Ectodermal cell (in vitro differentiated cells): Measurements from ENCODE around the gene SMC5.
"Not testable (repeated sequence)": the region's sequence is repeated elsewhere in the genome, so short reads cannot be mapped to it uniquely, and the experiment has no call there.

ENCODE experiments used
- H3K27ac ChIP-seq: 2 replicates; pipeline ENCODE4 v1.7.0; 2013; ENCODE audit warnings: mild to moderate bottlenecking, low read depth, low read length; ENCODE audit not compliant: insufficient read depth, poor library complexity, severe bottlenecking
- H3K27me3 ChIP-seq: 2 replicates; pipeline ENCODE4 v1.7.0; 2013; ENCODE audit warnings: mild to moderate bottlenecking, low read length; ENCODE audit not compliant: insufficient read depth, control insufficient read depth, poor library complexity, severe bottlenecking
- H3K36me3 ChIP-seq: one replicate; pipeline ENCODE4 v1.7.0; 2013; ENCODE audit warnings: low read length; ENCODE audit not compliant: control insufficient read depth, insufficient read depth
- H3K4me1 ChIP-seq: one replicate; pipeline ENCODE4 v1.7.0; 2013; ENCODE audit warnings: low read length; ENCODE audit not compliant: control insufficient read depth, insufficient read depth
- H3K4me3 ChIP-seq: 2 replicates; pipeline ENCODE4 v1.7.0; 2013; ENCODE audit warnings: low read depth, low read length, control low read depth; ENCODE audit not compliant: insufficient read depth
- H3K9me3 ChIP-seq: 2 replicates; pipeline ENCODE4 v1.7.0; 2013; ENCODE audit warnings: mild to moderate bottlenecking, low read length, moderate library complexity; ENCODE audit not compliant: control insufficient read depth
- WGBS, 2 experiments: methylation state at CpG; one replicate each; pipeline ENCODE4 v1.1.7; 2013; ENCODE audit warnings: missing lambda C conversion rate in 2 of 2; 5-methylcytosine and 5-hydroxymethylcytosine counted together

SMC5 gene

GRCh38 chr9:70399141-70399540 is 140.4 kb downstream of the SMC5 start:
- H3K9me3 ChIP-seq: no peaks in the 10 kb centered on the region
- H3K36me3 ChIP-seq: no peaks in the 10 kb centered on the region
- H3K4me1 ChIP-seq: no peaks in the 10 kb centered on the region
- no peak overlapping the region for H3K27ac ChIP-seq
- H3K4me3 ChIP-seq: no peak overlapping the region
- H3K27me3 ChIP-seq: no peaks in the 10 kb centered on the region

- H3K4me3 ChIP-seq: no peak overlapping the region
- H3K27ac ChIP-seq: no peak overlapping the region
- WGBS, 2 experiments: 88 to 91% methylated on average over 5 of the region's 5 CpGs
- H3K36me3 ChIP-seq: no peaks in the 10 kb centered on the region
- no peaks in the 10 kb centered on the region for H3K27me3 ChIP-seq
- H3K4me1 ChIP-seq: no peaks in the 10 kb centered on the region
- no peaks in the 10 kb centered on the region for H3K9me3 ChIP-seq
Observed at GRCh38 chr9:70400107-70400892, 141.5 kb downstream of the SMC5 start.

GRCh38 chr9:70401241-70401640 is 142.5 kb downstream of the SMC5 start:
- H3K4me3 ChIP-seq, H3K36me3 ChIP-seq, H3K4me1 ChIP-seq, H3K27ac ChIP-seq, H3K9me3 ChIP-seq, H3K27me3 ChIP-seq: not testable (repeated sequence)
- WGBS, 2 experiments: 91 to 92% methylated on average over 6 of the region's 6 CpGs

GRCh38 chr9:70402213-70402612 is 143.4 kb downstream of the SMC5 start:
- H3K36me3 ChIP-seq: no peaks in the 10 kb centered on the region
- no peak overlapping the region for H3K27ac ChIP-seq
- H3K27me3 ChIP-seq: no peaks in the 10 kb centered on the region
- 100% methylated on average over 1 of the region's 1 CpG for WGBS, 2 experiments
- H3K4me3 ChIP-seq: no peak overlapping the region
- H3K4me1 ChIP-seq: no peaks in the 10 kb centered on the region
- H3K9me3 ChIP-seq: no peaks in the 10 kb centered on the region

- no peaks in the 10 kb centered on the region for H3K27me3 ChIP-seq
- H3K9me3 ChIP-seq: no peaks in the 10 kb centered on the region
- H3K4me3 ChIP-seq: no peak overlapping the region
- WGBS, 2 experiments: 86 to 90% methylated on average over 2 of the region's 2 CpGs
- H3K36me3 ChIP-seq: no peaks in the 10 kb centered on the region
- no peaks in the 10 kb centered on the region for H3K4me1 ChIP-seq
- no peak overlapping the region for H3K27ac ChIP-seq
Observed at GRCh38 chr9:70403166-70403565, 144.4 kb downstream of the SMC5 start.

GRCh38 chr9:70403618-70404025 is 144.8 kb downstream of the SMC5 start:
- WGBS, 2 experiments: 89 to 97% methylated on average over 4 of the region's 4 CpGs
- Histone ChIP-seq H3K27ac (no peak overlapping the region), H3K4me3 (no peak overlapping the region), H3K9me3 (no peaks in the 10 kb centered on the region), H3K27me3 (no peaks in the 10 kb centered on the region), H3K4me1 (no peaks in the 10 kb centered on the region), H3K36me3 (no peaks in the 10 kb centered on the region)

- Histone ChIP-seq H3K9me3 (no peaks in the 10 kb centered on the region), H3K27me3 (no peaks in the 10 kb centered on the region), H3K27ac (no peak overlapping the region), H3K4me3 (no peak overlapping the region), H3K36me3 (no peaks in the 10 kb centered on the region), H3K4me1 (no peaks in the 10 kb centered on the region)
- 89 to 97% methylated on average over 1 to 2 of the region's 2 CpGs for WGBS, 2 experiments
Observed at GRCh38 chr9:70404261-70404660, 145.5 kb downstream of the SMC5 start.
